HG03520 (cell line): ENCODE results near the gene C2orf49.

Source experiments
- ATAC-seq: cut with Tn5 transposase; IDR thresholded peaks from one replicate; pipeline ENCODE4 v1.9.1; 2021; ENCODE audit warnings: mild to moderate bottlenecking, moderate library complexity; ENCODE audit not compliant: unreplicated experiment

Gene C2orf49

DNA sequence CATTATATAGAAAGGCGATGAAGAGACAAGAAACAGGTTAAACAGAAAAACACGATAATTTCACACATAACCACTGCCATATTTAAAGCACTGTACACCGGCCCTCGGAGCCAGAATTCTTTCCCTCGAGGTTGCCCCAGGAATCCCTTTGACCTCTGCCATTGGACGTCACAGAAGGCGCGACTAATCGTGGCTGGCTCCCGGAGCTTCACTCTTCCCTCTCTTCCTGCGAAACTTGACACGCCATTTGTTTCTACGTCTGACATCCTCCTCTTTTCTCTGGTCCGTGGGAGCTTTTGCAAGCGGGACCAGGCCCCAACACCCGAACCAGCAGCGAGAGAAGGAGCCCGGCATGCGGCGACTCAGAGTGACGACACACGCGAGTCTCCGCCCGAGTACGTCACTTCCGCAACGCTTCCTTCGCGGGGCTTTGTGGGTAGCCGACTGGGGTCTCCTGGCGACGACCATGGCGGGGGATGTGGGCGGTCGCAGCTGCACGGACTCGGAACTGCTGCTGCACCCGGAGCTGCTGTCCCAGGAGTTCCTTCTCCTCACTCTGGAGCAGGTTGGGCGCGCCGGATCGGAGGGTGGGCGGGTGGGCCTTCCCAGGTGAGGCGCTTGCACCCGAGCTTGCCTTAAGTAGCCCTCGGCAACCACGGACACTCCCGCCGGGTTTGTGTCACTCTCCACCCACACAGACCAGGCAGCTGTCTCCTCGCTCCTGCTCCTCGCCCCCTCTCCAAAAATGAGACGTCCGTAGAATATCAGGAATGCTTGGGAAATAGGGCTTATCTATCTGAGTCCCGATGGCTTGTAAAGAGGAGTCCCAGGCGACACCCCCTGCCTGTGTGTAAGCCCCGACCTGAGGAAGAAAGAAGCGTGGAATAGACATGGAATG lies at the start of gene C2orf49:
TSS of gene C2orf49 (plus strand) at position 419 of the 898 bp plus-strand sequence. CDS start at position 467, 48 bp downstream.
- ATAC-seq: peak; percentile 78

- no peak for ATAC-seq
Measured at GRCh38 chr2:105287692-105288091, 49.6 kb upstream of the C2orf49 start.

GRCh38 chr2:105288133-105288532 lies 49.2 kb upstream of the C2orf49 start:
- no peak for ATAC-seq

- no peak for ATAC-seq
Measured at GRCh38 chr2:105290981-105291660, 46.2 kb upstream of the C2orf49 start.

- no peak for ATAC-seq
Measured at GRCh38 chr2:105291981-105292380, 45.4 kb upstream of the C2orf49 start.

GRCh38 chr2:105294046-105294445 lies 43.3 kb upstream of the C2orf49 start:
- no peak for ATAC-seq

GRCh38 chr2:105294844-105295481 lies 42.4 kb upstream of the C2orf49 start:
- no peak for ATAC-seq

DNA sequence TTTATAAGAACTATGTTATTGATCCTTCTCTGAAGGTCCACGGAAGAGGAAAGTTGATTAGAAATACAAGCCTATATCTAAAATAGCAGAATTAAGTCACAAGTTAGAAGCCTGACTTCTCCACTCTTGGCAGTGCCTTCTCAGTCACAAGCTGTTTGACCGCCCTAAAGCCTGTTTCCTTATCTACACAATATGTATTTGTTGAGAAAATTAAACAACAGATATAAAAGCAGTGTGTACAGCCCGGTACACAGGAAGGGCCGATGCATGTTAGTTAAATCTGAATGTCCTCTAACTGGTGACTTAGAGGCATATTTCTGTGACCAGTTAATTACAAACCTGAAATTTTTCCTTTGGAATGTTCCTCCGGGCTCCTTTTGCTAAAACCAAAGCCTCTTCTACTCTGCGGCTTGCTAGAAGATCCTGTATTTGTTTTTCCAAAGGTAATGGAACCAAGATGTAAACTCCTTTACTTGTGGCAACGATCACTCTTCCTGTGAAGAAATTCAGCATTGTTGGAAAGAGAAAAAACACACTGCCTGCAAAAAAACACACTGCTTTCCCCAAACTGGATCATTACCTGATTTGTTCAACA lies 41.2 kb upstream of the C2orf49 start:
- ATAC-seq: no peak

GRCh38 chr2:105297216-105297615 lies 40.1 kb upstream of the C2orf49 start:
- ATAC-seq: no peak

- no peak for ATAC-seq
Measured at GRCh38 chr2:105298017-105298416, 39.3 kb upstream of the C2orf49 start.

GRCh38 chr2:105299290-105299689 lies 38.0 kb upstream of the C2orf49 start:
- peak; percentile 65 for ATAC-seq

- no peak for ATAC-seq
Measured at GRCh38 chr2:105301646-105302045, 35.7 kb upstream of the C2orf49 start.

DNA sequence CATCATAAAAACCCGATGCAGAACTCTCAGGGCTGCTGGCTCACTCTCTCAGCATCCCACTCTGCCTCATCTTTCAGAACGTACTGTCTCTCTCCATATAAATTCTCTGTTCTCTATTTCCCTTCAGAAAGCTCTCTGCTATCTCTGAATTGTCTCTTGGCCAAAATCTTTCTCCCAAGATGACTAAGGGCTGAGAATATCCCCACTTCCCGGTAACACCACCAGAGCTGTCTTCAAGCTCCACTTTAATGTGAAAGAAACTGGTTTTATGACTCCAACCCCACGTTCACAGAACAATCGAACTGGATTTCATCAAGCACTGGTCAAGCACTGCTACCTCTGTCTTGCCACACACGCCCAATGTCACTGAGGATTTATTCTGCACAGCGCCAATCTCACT lies 30.2 kb upstream of the C2orf49 start:
- ATAC-seq: no peak

GRCh38 chr2:105307550-105307949 lies 29.8 kb upstream of the C2orf49 start:
- ATAC-seq: no peak

DNA sequence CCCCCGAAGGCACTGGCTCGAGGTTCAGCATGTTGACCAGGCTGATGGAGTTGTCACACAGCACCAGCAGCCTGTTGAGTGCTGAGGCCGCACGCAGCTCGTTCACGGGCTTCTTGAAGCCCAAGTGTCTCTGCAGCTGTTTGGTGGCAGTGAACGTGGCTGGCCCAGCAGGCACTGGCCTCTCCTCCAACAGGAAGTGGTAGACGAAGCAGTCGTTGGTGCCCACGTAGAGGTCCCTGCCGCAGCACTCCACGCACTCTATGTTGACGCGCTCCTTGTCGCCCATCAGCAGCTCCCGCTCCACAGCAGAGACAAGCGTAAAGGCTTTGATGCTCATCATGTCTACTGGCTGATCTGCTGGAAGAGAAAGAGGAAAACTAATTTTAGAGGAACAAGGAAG lies 29.4 kb upstream of the C2orf49 start:
- no peak for ATAC-seq

DNA sequence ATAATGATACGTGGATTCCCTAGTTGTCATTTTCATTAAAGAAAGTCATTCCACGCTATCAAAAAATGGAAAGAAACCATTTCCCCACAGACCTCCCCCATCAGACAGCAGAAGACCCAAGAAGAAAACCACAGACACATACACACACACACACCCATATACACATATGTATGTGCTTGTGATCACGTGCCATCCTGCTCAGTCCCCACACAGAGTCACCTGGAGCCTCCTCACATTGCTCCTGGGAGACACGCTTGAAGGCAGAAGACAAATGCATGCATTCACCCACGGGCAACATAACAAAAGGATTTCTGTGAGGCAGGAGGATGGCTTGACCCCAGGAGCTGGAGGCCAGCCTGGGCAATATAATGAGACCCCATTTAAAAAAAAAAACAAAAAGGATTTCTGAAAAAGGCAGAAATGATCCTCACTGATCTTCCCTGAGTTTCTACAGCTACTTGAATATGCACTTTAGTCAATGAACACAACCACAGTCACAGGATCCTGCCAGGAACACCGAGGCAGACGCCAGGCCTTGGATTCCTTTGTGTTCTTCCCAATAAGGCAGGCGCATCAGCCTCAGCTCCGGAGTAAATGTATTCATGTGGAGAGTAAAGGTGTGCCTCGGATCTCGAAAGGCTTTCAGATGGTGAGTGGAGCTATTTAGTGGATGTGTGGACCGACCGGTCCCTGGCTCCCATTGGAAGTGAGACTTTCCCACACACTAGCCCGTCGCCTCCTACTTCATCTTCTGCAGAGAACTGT lies 28.8 kb upstream of the C2orf49 start:
- no peak for ATAC-seq

GRCh38 chr2:105309147-105309545 lies 28.2 kb upstream of the C2orf49 start:
- no peak for ATAC-seq

DNA sequence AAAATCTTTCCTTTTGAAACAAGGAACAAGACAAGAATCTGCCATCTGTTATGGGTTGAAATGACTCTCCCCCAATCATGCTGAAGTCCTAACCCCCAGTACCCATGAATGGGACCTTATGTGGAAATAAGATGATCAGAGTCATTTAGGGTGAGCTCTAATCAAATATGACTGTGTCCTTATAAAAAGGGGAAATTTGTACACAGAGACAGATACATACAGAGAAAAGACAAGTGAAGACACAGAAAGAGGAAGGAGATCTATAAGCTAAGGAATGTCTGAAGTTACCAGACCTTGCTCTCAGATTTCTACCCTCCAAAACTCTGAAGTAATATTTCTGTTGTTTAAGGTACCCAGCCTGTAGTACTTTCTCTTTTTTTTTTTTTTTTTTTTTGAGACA lies 23.5 kb upstream of the C2orf49 start:
- ATAC-seq: no peak

DNA sequence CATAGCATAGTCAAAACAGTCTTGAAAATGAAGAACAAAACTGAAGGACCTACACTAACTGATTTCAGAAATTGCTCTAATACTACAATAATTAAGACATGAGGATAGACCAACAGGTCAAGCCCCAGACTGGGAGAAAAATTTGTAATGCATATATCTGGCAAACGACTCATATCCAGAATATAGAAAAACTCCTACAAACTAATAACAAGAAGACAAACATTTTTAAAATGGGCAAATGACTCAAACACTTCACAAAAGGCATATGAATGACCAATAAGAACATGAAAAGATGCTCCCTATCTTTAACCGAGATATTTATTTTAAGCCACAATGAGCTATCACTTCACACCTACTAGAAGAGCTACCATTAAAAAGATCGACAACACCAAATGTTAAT lies 22.0 kb upstream of the C2orf49 start:
- peak; percentile 68 for ATAC-seq

GRCh38 chr2:105317937-105318336 lies 19.4 kb upstream of the C2orf49 start:
- no peak for ATAC-seq
